Measurements from ENCODE around the gene FOXK2.
A peak's percentile ranks its signal among the peaks of the same experiment; 100 is the strongest.

The FOXK2 gene

GRCh38 chr17:82648165-82648668, 128.7 kb downstream of the FOXK2 start, which contains the start of gene WDR45B:
Gene WDR45B (minus strand): TSS chr17:82648444. CDS start chr17:82648340, 104 bp downstream.
- peak; percentile 95 for DNase-seq

- DNase-seq, result no peak
Observed at GRCh38 chr17:82648742-82649331, 129.3 kb downstream of the FOXK2 start.

GRCh38 chr17:82649501-82650261, 130.1 kb downstream of the FOXK2 start:
- DNase-seq, result no peak

- no peak for DNase-seq
Observed at GRCh38 chr17:82650723-82651122, 131.2 kb downstream of the FOXK2 start.

DNA sequence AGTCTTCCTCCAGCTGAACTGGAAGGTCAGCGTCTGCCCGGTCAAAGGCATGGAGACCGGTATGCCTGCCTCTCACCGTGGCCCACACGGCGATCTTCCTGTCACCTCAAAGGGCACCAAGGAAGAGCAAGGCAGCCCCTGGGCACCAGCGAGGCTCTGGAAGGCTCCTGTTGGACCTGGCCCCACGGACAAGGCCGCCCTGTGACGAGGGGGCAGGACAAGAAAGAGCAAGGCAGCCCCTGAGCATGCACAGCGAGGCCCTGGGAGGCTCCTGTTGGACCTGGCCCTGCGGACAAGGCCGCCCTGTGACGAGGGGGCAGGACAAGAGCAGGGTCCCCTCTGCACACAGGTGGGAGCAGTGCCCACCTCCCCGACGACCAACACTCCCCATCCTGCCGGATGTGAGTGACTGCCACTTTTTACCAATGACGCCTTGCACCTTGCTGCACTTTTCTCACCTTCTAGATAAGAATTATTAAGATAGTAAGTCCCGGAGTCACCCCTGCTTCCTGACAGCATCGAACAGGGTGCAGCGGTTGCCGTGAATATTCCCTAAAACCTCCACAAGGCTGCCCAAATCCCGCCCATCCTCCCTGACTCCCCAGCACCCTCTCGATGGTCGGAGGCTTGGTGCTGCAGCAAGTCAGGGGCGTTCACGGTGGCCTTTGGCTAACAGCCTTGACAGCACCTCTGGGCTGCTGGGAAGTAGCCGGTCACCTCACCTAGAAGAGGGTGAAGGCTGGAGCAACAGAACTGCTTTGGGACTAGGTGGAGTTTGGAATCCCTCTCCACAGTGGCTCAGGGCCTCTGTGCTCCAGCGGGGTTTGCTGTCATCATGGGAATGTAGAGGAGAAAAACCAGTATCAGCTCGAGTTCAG, 134.4 kb downstream of the FOXK2 start:
- DNase-seq, result no peak
